Type B pancreatic cell (in vitro differentiated cells): ENCODE data around the gene DUOX1. TPM values are rescaled to one million over a fixed set of nuclear protein-coding genes. Genes with fewer than 3 reads are reported as not detected.

Experiments
- DNase-seq: peaks from one replicate; pipeline ENCODE4 v3.0.0; 2021; ENCODE audit warnings: mixed read lengths; ENCODE audit not compliant: unreplicated experiment; ENCODE audit errors: extremely low spot score
- H3K27ac Mint-ChIP-seq: 2 replicates; pipeline ENCODE4 v1.8.0; 2021; ENCODE audit warnings: mild to moderate bottlenecking, mixed read lengths
- H3K27me3 Mint-ChIP-seq: 2 replicates; pipeline ENCODE4 v1.8.0; 2021; ENCODE audit warnings: mixed read lengths
- H3K36me3 Mint-ChIP-seq: 2 replicates; pipeline ENCODE4 v1.8.0; 2021; ENCODE audit warnings: mixed read lengths
- H3K4me1 Mint-ChIP-seq: one replicate; pipeline ENCODE4 v1.8.0; 2021; ENCODE audit warnings: mixed read lengths; ENCODE audit not compliant: unreplicated experiment
- H3K4me3 Mint-ChIP-seq: 2 replicates; pipeline ENCODE4 v1.8.0; 2021; ENCODE audit warnings: mild to moderate bottlenecking, mixed read lengths
- H3K9me3 Mint-ChIP-seq: 2 replicates; pipeline ENCODE4 v1.8.0; 2021; ENCODE audit warnings: mixed read lengths
- CTCF ChIP-seq: fragments of 200-600 bp; sonication (generic); conservative IDR thresholded peaks from 2 replicates; pipeline ENCODE4 v1.5.0; 2021; ENCODE audit warnings: antibody characterized with exemption, mild to moderate bottlenecking
- total RNA-seq: library from RNA; stranded (reverse); gene quantifications from 2 replicates; pipeline ENCODE4 v1.2.1, GENCODE V29; 2021; ENCODE audit warnings: low replicate concordance

DUOX1 gene
- total RNA-seq, 1 donor from 2014 or later = 5.5 TPM

GRCh38 chr15:45143946-45144345 is 14.2 kb downstream of the DUOX1 start:
- TF ChIP-seq CTCF = no peak
- no peak overlapping the region for H3K4me3 Mint-ChIP-seq
- H3K27me3 Mint-ChIP-seq = no peaks in the 10 kb centered on the region
- no peaks in the 10 kb centered on the region for H3K36me3 Mint-ChIP-seq
- no peak for DNase-seq
- no peaks in the 10 kb centered on the region for H3K9me3 Mint-ChIP-seq
- no peak overlapping the region for H3K27ac Mint-ChIP-seq
- H3K4me1 Mint-ChIP-seq = peaks cover 13% of the 10 kb centered on the region

DNA sequence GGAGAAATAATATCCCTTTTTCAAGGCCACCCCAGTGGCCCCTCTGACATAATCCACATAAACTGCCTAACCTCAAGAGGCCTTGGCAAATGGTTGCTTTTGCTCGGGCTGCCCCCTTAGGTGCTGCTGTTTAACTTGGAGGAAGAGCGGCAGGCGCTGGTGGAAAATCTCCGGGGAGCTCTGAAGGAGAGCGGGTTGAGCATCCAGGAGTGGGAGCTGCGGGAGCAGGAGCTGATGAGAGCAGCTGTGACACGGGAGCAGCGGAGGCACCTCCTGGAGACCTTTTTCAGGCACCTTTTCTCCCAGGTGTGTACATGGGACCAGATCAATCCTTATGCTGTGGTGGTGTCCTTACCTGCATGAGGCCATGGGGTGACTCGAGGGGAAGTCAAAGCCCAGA is 15.0 kb downstream of the DUOX1 start:
- no peak for DNase-seq
- peaks cover 14% of the 10 kb centered on the region for H3K4me1 Mint-ChIP-seq
- TF ChIP-seq CTCF = no peak

GRCh38 chr15:45146405-45146804 is 16.6 kb downstream of the DUOX1 start:
- no peaks in the 10 kb centered on the region for H3K27me3 Mint-ChIP-seq
- no peaks in the 10 kb centered on the region for H3K9me3 Mint-ChIP-seq
- H3K27ac Mint-ChIP-seq = peak overlapping the region; percentile 87
- H3K4me3 Mint-ChIP-seq = no peak overlapping the region
- H3K36me3 Mint-ChIP-seq = no peaks in the 10 kb centered on the region
- no peak for DNase-seq
- H3K4me1 Mint-ChIP-seq = peaks cover 14% of the 10 kb centered on the region
- no peak for TF ChIP-seq CTCF

More for the DNA sequence above, 15.0 kb downstream of the DUOX1 start:
- no peak overlapping the region for H3K27ac Mint-ChIP-seq
- no peaks in the 10 kb centered on the region for H3K36me3 Mint-ChIP-seq
- H3K4me3 Mint-ChIP-seq = no peak overlapping the region
- H3K9me3 Mint-ChIP-seq = no peaks in the 10 kb centered on the region
- H3K27me3 Mint-ChIP-seq = no peaks in the 10 kb centered on the region

DNA sequence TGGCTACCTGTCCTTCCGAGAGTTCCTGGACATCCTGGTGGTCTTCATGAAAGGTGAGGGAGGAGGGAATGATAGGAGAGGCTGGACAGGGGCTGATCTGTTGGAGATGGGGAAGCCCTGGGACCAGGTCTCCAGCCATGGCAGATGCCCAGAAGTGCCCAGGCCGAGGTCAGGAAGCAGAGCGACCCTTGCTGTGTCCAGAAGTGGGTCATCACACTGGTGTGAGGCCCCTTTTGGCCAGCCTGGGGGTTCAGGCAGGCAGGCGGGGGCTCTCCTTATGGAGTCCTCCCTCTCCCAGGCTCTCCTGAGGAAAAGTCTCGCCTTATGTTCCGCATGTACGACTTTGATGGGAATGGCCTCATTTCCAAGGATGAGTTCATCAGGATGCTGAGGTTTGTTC is 17.8 kb downstream of the DUOX1 start:
- no peak for TF ChIP-seq CTCF
- peaks cover 14% of the 10 kb centered on the region for H3K4me1 Mint-ChIP-seq
- H3K27ac Mint-ChIP-seq = no peak overlapping the region
- H3K27me3 Mint-ChIP-seq = no peaks in the 10 kb centered on the region
- DNase-seq = no peak
- H3K9me3 Mint-ChIP-seq = no peaks in the 10 kb centered on the region
- H3K36me3 Mint-ChIP-seq = no peaks in the 10 kb centered on the region
- H3K4me3 Mint-ChIP-seq = no peak overlapping the region

DNA sequence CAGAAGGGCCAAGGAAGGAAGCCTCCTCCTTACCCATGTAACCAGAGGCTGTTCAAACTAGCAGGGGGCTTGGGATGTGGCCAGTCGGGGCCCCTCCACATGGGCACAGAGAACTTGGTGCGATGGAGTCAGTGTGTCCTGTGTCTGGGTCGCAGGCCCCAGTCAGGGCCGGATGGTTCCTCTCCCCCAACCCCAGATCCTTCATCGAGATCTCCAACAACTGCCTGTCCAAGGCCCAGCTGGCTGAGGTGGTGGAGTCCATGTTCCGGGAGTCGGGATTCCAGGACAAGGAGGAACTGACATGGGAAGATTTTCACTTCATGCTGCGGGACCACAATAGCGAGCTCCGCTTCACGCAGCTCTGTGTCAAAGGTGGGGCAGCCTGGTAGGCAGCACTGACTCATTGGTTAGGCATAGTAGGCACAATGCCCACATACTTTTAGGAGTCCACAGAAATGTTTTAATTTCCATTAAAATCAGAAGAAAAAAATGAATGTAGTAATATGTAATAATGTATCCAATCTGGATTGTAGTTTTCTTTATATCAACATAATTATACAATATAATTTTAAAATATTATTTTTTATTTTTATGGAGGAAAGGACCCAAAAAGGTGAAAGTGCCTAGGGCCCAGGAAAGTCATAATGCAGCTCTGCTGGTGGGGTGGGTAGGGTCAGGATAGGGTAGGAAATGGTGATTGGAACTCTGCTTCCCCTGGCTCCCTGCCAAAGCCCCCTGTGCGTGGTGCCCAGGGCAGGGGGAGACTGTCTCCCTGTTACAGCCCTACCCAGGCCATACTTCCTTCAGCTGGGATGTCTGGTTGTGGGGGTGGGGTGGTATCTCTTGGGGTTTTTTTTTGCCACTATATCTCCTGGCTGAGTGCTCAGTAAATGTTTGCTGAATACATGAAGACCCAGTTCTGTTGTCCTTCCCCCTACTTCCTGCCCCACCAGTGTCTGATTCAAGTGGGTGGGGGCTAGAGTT is 18.6 kb downstream of the DUOX1 start:
- Mint-ChIP-seq H3K27me3 (no peaks in the 10 kb centered on the region), H3K4me1 (peaks cover 14% of the 10 kb centered on the region), H3K27ac (peak overlapping the region; percentile 81), H3K36me3 (no peaks in the 10 kb centered on the region), H3K4me3 (no peak overlapping the region), H3K9me3 (no peaks in the 10 kb centered on the region)
- no peak for TF ChIP-seq CTCF
- DNase-seq = no peak
